Aorta (tissue), 5 donors: ENCODE measurements around the gene IBTK. TPM values are rescaled to one million over a fixed set of nuclear protein-coding genes. Genes with fewer than 3 reads are reported as not detected.
"Not testable (repeated sequence)": the region's sequence is repeated elsewhere in the genome, so short reads cannot be mapped to it uniquely, and the experiment has no call there.

Source experiments
- ATAC-seq: fragments of 200-7000 bp; cut with Tn5 transposase; one replicate; pipeline ENCODE4 v1.9.1; 2022; ENCODE audit warnings: moderate library complexity; ENCODE audit not compliant: low FRiP score
- DNase-seq, 2 donors: peaks; one replicate each; pipeline ENCODE4 v3.0.0-alpha.2; 2020
- H3K27ac ChIP-seq, 2 donors: one replicate each; pipeline ENCODE4 v1.5.1; 2013; ENCODE audit warnings: low read length in 2 of 2, mild to moderate bottlenecking in 2 of 2, moderate library complexity in 2 of 2, control low read depth in 1 of 2, inconsistent platforms in 1 of 2, low read depth in 1 of 2
- H3K27me3 ChIP-seq, 2 donors: one replicate each; pipeline ENCODE4 v1.6.1; 2013; ENCODE audit warnings: control low read depth in 1 of 2, low read length in 1 of 2, mild to moderate bottlenecking in 1 of 2, moderate library complexity in 1 of 2; ENCODE audit not compliant: insufficient read depth in 2 of 2, control insufficient read depth in 1 of 2
- H3K36me3 ChIP-seq, 2 donors: one replicate each; pipeline ENCODE4 v1.6.1; 2013; ENCODE audit warnings: control low read depth in 1 of 2, low read length in 1 of 2, mild to moderate bottlenecking in 1 of 2; ENCODE audit not compliant: insufficient read depth in 2 of 2, control insufficient read depth in 1 of 2
- H3K4me1 ChIP-seq, 2 donors: one replicate each; pipeline ENCODE4 v1.6.1; 2013; ENCODE audit warnings: low read length in 2 of 2, control low read depth in 1 of 2, mild to moderate bottlenecking in 1 of 2, moderate library complexity in 1 of 2; ENCODE audit not compliant: insufficient read depth in 2 of 2, control insufficient read depth in 1 of 2
- H3K4me3 ChIP-seq, 2 donors: one replicate each; pipeline ENCODE4 v1.5.1; 2013; ENCODE audit warnings: low read length in 2 of 2, control low read depth in 1 of 2, mild to moderate bottlenecking in 1 of 2
- H3K9me3 ChIP-seq: one replicate; pipeline ENCODE4 v1.6.1; 2013; ENCODE audit warnings: mild to moderate bottlenecking, low read length; ENCODE audit not compliant: control insufficient read depth
- WGBS, 2 donors: extraction: QIAGEN DNeasy Blood & Tissue Kit; methylation state at CpG; one replicate each; pipeline ENCODE4 v1.1.7; 2013; 5-methylcytosine and 5-hydroxymethylcytosine counted together
- intact Hi-C, 2 donors: fragments of 100-400 bp; cut with DNase I; formaldehyde crosslinking; loops; one replicate each; pipeline versions ENCODE4 v1.14.2 to v1.15.0; 2022
- polyA plus RNA-seq, 2 donors: library from polyadenylated mRNA; stranded (reverse); fragments of 200-250 nt; gene quantifications; one replicate each; pipeline ENCODE4 v1.2.3, GENCODE V29; 2013
- total RNA-seq, 2 donors: library from RNA; stranded (reverse); fragmentation: NEBNext Ultra II Directional; extraction: Animal tissue kit (Norgen Biotek cat#: 25700); gene quantifications; one replicate each; pipeline ENCODE4 v1.2.1, GENCODE V29; 2021
- donor health status: healthy with polysubstance abuse.
- donor health status: Bipolar disorder and iron deficiency.
- donor health status: DM: no; HTN: no; CAD: no.
- donor health status: DM: no; HTN: no; CAD: no.
- donor health status: DM: yes; HTN: yes; CAD: no.

Gene IBTK
- total and polyA plus RNA-seq, 4 donors = 16.3 to 34.0 (median 26.8) TPM

GRCh38 chr6:82197784-82198183, 49.8 kb downstream of the IBTK start:
- Histone ChIP-seq H3K4me1 (no peaks in the 10 kb centered on the region), H3K27ac (no peak overlapping the region), H3K9me3 (no peaks in the 10 kb centered on the region), H3K36me3 (no peaks in the 10 kb centered on the region), H3K4me3 (no peak overlapping the region), H3K27me3 (no peaks in the 10 kb centered on the region)
- DNase-seq = no peak
- intact Hi-C loops = no loop called here
- ATAC-seq = no peak
- WGBS, 2 donors = 62 to 76% methylated on average over 4 of the region's 4 CpGs

GRCh38 chr6:82197245-82197644, 50.3 kb downstream of the IBTK start:
- intact Hi-C loops, H3K4me3 ChIP-seq, ATAC-seq, H3K4me1 ChIP-seq, DNase-seq, H3K36me3 ChIP-seq, H3K9me3 ChIP-seq, H3K27ac ChIP-seq, H3K27me3 ChIP-seq: not testable (repeated sequence)
- 89 to 95% methylated on average over 5 of the region's 5 CpGs for WGBS, 2 donors

GRCh38 chr6:82196161-82196560, 51.4 kb downstream of the IBTK start:
- Histone ChIP-seq H3K27ac (no peak overlapping the region), H3K36me3 (no peaks in the 10 kb centered on the region), H3K4me3 (no peak overlapping the region), H3K27me3 (no peaks in the 10 kb centered on the region), H3K4me1 (no peaks in the 10 kb centered on the region), H3K9me3 (no peaks in the 10 kb centered on the region)
- ATAC-seq (no peak), DNase-seq (no peak)
- intact Hi-C loops = no loop called here

- ATAC-seq = no peak
- H3K36me3 ChIP-seq = no peaks in the 10 kb centered on the region
- DNase-seq = no peak
- H3K4me3 ChIP-seq = no peak overlapping the region
- H3K27ac ChIP-seq = no peak overlapping the region
- no peaks in the 10 kb centered on the region for H3K27me3 ChIP-seq
- intact Hi-C loops = no loop called here
- 87 to 90% methylated on average over 4 of the region's 4 CpGs for WGBS, 2 donors
- H3K9me3 ChIP-seq = no peaks in the 10 kb centered on the region
- H3K4me1 ChIP-seq = no peaks in the 10 kb centered on the region
Observed at GRCh38 chr6:82195619-82196018, 51.9 kb downstream of the IBTK start.

- DNase-seq (no peak), ATAC-seq (no peak)
- no peaks in the 10 kb centered on the region for H3K9me3 ChIP-seq
- H3K36me3 ChIP-seq = peaks cover 0 to 2% of the 10 kb centered on the region in 2 donors
- H3K27me3 ChIP-seq = no peaks in the 10 kb centered on the region
- no peak overlapping the region for H3K27ac ChIP-seq
- intact Hi-C loops = no loop called here
- no peak overlapping the region for H3K4me3 ChIP-seq
- WGBS, 2 donors = 71 to 73% methylated on average over 3 of the region's 3 CpGs
- no peaks in the 10 kb centered on the region for H3K4me1 ChIP-seq
Observed at GRCh38 chr6:82185948-82186535, 61.5 kb downstream of the IBTK start.

GRCh38 chr6:82183642-82184282, 63.8 kb downstream of the IBTK start:
- H3K4me3 ChIP-seq = no peak overlapping the region
- H3K4me1 ChIP-seq = no peaks in the 10 kb centered on the region
- no peak overlapping the region for H3K27ac ChIP-seq
- H3K9me3 ChIP-seq = no peaks in the 10 kb centered on the region
- ATAC-seq = no peak
- no peaks in the 10 kb centered on the region for H3K27me3 ChIP-seq
- no peak for DNase-seq
- intact Hi-C loops = no loop called here
- peaks cover 0 to 2% of the 10 kb centered on the region in 2 donors for H3K36me3 ChIP-seq

GRCh38 chr6:82182756-82183155, 64.8 kb downstream of the IBTK start:
- ATAC-seq = no peak
- Histone ChIP-seq H3K9me3 (no peaks in the 10 kb centered on the region), H3K4me3 (no peak overlapping the region), H3K4me1 (no peaks in the 10 kb centered on the region), H3K36me3 (peaks cover 0 to 2% of the 10 kb centered on the region in 2 donors), H3K27ac (no peak overlapping the region), H3K27me3 (no peaks in the 10 kb centered on the region)
- 23 to 51% methylated on average over 1 of the region's 1 CpG for WGBS, 2 donors
- intact Hi-C loops = no loop called here
- no peak for DNase-seq

- ATAC-seq (no peak), DNase-seq (no peak)
- no peaks in the 10 kb centered on the region for H3K27me3 ChIP-seq
- H3K27ac ChIP-seq = no peak overlapping the region
- WGBS, 2 donors = 88 to 89% methylated on average over 4 of the region's 4 CpGs
- H3K36me3 ChIP-seq = peaks cover 0 to 2% of the 10 kb centered on the region in 2 donors
- no peaks in the 10 kb centered on the region for H3K4me1 ChIP-seq
- no peak overlapping the region for H3K4me3 ChIP-seq
- no peaks in the 10 kb centered on the region for H3K9me3 ChIP-seq
- intact Hi-C loops = loop anchor here (10.0 kb wide), 1 partner anchor 105 kb away; no protein-coding TSS in a partner anchor
Observed at GRCh38 chr6:82179415-82179814, 68.1 kb downstream of the IBTK start.

GRCh38 chr6:82178759-82179112, 68.8 kb downstream of the IBTK start:
- H3K9me3 ChIP-seq = no peaks in the 10 kb centered on the region
- H3K27me3 ChIP-seq = no peaks in the 10 kb centered on the region
- H3K4me3 ChIP-seq = no peak overlapping the region
- intact Hi-C loops = loop anchor here (10.0 kb wide), 1 partner anchor 104 kb away; no protein-coding TSS in a partner anchor
- no peak for ATAC-seq
- H3K4me1 ChIP-seq = no peaks in the 10 kb centered on the region
- H3K36me3 ChIP-seq = peaks cover 0 to 2% of the 10 kb centered on the region in 2 donors
- no peak overlapping the region for H3K27ac ChIP-seq
- 84 to 93% methylated on average over 1 of the region's 1 CpG for whole genome bisulfite sequencing, 2 donors
- DNase-seq = no peak
